GM12873 (cell line): ENCODE results near the gene MAD1L1.
A peak's percentile ranks its signal among the peaks of the same experiment; 100 is the strongest.

Source experiments
- TF ChIP-seq, protein P1 (sequence below): IDR thresholded peaks from 2 replicates; pipeline ENCODE4 v1.5.1; 2012; ENCODE audit warnings: low read depth, mild to moderate bottlenecking, moderate library complexity, low read length, control low read depth; ENCODE audit not compliant: insufficient read depth; ENCODE audit errors: missing control alignments

Gene MAD1L1

GRCh38 chr7:1794888-1795542 is 437.7 kb downstream of the MAD1L1 start:
- TF ChIP-seq, protein P1, sequence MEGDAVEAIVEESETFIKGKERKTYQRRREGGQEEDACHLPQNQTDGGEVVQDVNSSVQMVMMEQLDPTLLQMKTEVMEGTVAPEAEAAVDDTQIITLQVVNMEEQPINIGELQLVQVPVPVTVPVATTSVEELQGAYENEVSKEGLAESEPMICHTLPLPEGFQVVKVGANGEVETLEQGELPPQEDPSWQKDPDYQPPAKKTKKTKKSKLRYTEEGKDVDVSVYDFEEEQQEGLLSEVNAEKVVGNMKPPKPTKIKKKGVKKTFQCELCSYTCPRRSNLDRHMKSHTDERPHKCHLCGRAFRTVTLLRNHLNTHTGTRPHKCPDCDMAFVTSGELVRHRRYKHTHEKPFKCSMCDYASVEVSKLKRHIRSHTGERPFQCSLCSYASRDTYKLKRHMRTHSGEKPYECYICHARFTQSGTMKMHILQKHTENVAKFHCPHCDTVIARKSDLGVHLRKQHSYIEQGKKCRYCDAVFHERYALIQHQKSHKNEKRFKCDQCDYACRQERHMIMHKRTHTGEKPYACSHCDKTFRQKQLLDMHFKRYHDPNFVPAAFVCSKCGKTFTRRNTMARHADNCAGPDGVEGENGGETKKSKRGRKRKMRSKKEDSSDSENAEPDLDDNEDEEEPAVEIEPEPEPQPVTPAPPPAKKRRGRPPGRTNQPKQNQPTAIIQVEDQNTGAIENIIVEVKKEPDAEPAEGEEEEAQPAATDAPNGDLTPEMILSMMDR: peak; percentile 45

DNA sequence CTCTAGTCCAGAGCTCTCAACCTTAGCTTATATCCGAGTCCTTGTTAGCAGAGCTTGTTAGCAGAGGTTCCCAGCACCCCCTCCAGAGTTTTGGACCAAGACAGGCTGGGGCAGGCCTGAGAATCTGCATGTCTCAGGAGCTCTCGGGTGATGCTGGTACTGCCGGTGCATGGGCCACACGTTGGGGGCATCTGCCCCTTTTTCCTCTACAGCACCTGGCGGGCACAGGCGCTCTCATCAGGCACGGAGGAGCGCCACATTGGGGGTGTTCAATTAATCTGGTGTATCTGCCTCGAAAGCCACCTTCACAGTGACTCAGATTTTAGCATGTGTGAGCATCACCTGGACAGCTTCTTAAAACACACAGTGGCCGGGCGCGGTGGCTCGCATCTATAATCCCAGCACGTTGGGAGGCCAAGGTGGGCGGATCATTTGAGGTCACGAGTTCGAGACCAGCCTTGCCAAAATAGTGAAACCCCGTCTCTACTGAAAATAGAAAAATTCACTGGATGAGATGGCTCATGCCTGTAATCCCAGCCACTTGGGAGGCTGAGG is 445.0 kb downstream of the MAD1L1 start:
- TF ChIP-seq, protein P1: no peak

DNA sequence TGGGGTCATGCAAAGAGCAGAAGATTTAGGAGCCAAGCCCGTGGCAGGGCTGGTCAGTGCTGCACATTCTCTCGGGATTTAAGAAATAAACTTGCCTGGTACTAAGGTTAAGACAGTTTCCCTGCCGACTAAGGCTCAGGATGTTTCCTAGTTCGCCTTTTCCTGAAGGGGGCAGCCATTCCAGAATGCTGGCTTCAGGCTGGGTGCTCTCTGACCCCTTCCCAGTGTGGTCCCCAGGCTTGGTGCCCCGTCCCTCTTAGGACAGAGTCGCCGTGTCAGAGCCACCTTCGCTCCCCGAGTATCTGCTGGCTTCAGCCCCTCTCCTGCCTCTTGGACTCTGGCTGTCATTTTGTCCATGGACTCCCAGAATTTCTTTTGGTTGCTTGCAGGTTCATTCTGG is 445.5 kb downstream of the MAD1L1 start:
- TF ChIP-seq, protein P1: no peak

GRCh38 chr7:1785839-1786238 is 446.9 kb downstream of the MAD1L1 start:
- TF ChIP-seq, protein P1: no peak

- TF ChIP-seq, protein P1: no peak
Measured at GRCh38 chr7:1781369-1781768, 451.4 kb downstream of the MAD1L1 start.

- TF ChIP-seq, protein P1: no peak
Measured at GRCh38 chr7:1779445-1779844, 453.3 kb downstream of the MAD1L1 start.

DNA sequence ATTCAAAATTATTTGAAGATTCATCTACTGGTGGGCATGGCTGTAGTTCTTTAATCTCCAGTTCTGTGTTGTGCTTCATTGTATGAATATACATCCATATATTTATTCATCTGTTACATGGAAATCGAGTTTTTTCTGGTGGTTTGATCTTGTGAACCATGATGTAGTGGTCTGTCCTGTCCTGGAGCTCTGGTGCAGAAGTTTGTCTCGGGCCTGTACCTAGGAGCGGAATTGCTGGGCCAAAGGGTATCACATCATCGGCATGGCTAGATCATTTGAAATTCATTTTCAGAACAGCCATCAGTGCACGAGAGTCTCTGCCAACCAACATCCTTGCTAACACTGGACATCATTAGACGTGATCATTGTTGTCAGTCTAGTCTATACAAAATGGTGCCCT is 455.6 kb downstream of the MAD1L1 start:
- TF ChIP-seq, protein P1: no peak

DNA sequence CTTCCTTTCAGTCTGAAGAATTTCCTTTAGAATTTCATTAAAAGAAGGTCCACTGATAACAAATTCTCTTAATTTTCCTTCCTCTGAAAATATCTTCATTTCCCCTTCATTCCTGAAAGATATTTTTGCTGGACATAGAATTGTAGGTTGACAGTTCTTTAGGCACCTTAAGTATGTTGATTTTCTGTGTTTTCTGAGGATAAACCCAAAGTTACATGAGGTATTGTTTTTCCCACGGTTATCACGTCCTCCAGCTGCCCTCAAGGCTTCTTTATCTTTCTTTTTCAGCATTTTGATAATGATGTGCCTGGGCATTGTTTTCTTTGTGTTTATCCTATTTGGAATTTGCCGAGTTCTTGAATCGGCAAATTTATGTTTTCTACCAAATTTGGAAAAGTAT is 457.4 kb downstream of the MAD1L1 start:
- TF ChIP-seq, protein P1: no peak
